BJ (cell line): ENCODE measurements around the gene PARP15. TPM values are rescaled to one million over a fixed set of nuclear protein-coding genes. Genes with fewer than 3 reads are reported as not detected.
"Not testable (repeated sequence)": the region's sequence is repeated elsewhere in the genome, so short reads cannot be mapped to it uniquely, and the experiment has no call there.

Experiments used
- CTCF ChIA-PET: fragments of 350-600 bp; formaldehyde crosslinking; extraction: SDS; loops from one replicate; lab custom pipeline; 2021; ENCODE audit warnings: antibody characterized with exemption, inconsistent platforms; lab: Yijun Ruan, JAX
- POLR2A ChIA-PET: fragments of 300-600 bp; sonication (Branson Sonifier 250); formaldehyde crosslinking; extraction: SDS; loops from one replicate; lab custom pipeline; 2021; ENCODE audit warnings: antibody characterized with exemption; lab: Charles Lee
- DNase-seq: peaks from one replicate; pipeline ENCODE4 v3.0.0-alpha.2; 2011; ENCODE audit warnings: low read depth
- H3K27me3 ChIP-seq: 2 replicates; pipeline ENCODE4 v1.6.0; 2011; ENCODE audit warnings: low read length; ENCODE audit not compliant: control insufficient read depth, insufficient read depth
- H3K36me3 ChIP-seq: 2 replicates; pipeline ENCODE4 v1.5.1; 2011; ENCODE audit warnings: low read length; ENCODE audit not compliant: control insufficient read depth, insufficient read depth
- H3K4me3 ChIP-seq: 2 replicates; pipeline ENCODE4 v1.5.1; 2011; ENCODE audit warnings: low read depth, mild to moderate bottlenecking, control low read depth, low read length
- polyA plus RNA-seq: library from polyadenylated mRNA; depleted of rRNA; stranded (reverse); fragments of >200 nt; gene quantifications from 2 replicates; pipeline ENCODE4 v1.2.3, GENCODE V29; 2011
- TF ChIP-seq, protein P1 (sequence below): IDR thresholded peaks from 2 replicates; pipeline ENCODE4 v1.5.1; 2011; ENCODE audit warnings: low read depth, mild to moderate bottlenecking, control low read depth, inconsistent platforms, low read length, moderate library complexity; ENCODE audit not compliant: insufficient read depth

PARP15 gene
- polyA plus RNA-seq, 1 experiment: 0.05 TPM

- TF ChIP-seq, protein P1, sequence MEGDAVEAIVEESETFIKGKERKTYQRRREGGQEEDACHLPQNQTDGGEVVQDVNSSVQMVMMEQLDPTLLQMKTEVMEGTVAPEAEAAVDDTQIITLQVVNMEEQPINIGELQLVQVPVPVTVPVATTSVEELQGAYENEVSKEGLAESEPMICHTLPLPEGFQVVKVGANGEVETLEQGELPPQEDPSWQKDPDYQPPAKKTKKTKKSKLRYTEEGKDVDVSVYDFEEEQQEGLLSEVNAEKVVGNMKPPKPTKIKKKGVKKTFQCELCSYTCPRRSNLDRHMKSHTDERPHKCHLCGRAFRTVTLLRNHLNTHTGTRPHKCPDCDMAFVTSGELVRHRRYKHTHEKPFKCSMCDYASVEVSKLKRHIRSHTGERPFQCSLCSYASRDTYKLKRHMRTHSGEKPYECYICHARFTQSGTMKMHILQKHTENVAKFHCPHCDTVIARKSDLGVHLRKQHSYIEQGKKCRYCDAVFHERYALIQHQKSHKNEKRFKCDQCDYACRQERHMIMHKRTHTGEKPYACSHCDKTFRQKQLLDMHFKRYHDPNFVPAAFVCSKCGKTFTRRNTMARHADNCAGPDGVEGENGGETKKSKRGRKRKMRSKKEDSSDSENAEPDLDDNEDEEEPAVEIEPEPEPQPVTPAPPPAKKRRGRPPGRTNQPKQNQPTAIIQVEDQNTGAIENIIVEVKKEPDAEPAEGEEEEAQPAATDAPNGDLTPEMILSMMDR: peak; percentile 60
- H3K27me3 ChIP-seq: no peaks in the 10 kb centered on the region
- H3K4me3 ChIP-seq: no peak overlapping the region
- no peak for DNase-seq
- ChIA-PET CTCF (interaction anchor here (1.0 to 7.3 kb wide), 5 partner anchors 42 to 383 kb away, joined by 3 to 78 read pairs (median 3); partner anchors contain the start of gene PARP14), POLR2A (no interaction called here)
- H3K36me3 ChIP-seq: peaks cover 2% of the 10 kb centered on the region
These were observed 16.8 kb upstream of the PARP15 start for GRCh38 chr3:122560680-122561079.

DNA sequence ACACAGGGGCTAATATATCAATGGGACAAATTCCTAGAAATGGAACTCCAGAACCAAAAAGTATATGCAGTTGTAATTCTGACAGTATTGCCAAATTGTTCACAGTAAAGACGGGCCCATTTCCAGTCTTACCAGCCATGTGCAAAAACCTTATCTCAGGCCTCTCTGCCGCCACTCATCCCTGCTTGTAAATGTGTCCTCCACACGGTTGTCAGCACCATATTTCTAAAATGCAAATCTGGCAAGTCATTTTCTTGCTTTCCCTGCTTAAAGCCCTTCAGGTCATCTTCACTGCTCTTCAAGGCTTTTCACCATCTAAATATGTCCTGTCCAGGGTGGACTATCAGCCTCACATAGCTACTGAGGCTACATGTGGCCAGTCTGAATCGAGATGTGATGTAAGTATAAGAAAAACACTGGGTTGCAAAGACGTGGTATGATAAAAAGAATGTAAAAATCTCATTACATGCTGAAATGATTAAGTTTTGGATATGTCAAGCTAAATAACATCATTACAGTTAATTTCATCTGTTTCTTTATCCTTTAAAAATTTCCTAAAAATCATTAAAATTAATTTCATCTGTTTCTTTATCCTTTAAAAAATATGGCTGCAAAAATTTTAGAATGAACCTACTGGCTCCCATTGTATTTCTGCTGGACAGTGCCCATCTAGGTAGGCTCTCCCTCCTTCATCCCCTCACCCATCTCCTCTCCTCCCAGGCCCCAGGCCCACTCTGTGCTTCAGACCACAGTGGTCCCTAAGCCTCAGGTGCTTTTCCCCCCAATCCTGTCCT, 14.3 kb upstream of the PARP15 start:
- CTCF ChIA-PET: interaction anchor here (1.1 to 7.3 kb wide), 2 partner anchors 116 to 123 kb away, joined by 3 to 78 read pairs; partner anchors contain the start of gene PARP14
- H3K36me3 ChIP-seq: peaks cover 3% of the 10 kb centered on the region; the same call in 1 of the 2 replicates
- no peak for DNase-seq

DNA sequence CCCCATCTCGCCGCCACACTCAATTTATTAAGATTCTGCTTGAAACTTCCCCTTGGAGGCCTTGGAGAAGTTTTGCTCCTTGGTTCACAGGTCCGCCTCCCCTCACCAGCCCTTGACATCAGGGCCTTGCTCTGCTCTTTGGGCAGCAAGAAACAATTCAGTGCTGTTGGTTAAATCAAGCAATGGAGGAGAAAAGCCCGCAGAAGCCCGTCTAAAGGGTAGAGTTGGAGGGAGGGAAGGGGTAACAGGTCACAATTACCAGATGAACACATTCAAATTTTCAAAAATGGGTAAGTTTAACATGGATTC, 13.8 kb upstream of the PARP15 start:
- TF ChIP-seq, protein P1: no peak
- Histone ChIP-seq H3K27me3 (no peaks in the 10 kb centered on the region), H3K4me3 (peak overlapping the region; percentile 85), H3K36me3 (peaks cover 3% of the 10 kb centered on the region; the same call in 1 of the 2 replicates)
- CTCF ChIA-PET: interaction anchor here (1.1 to 7.3 kb wide), 3 partner anchors 115 to 123 kb away, joined by 3 to 78 read pairs (median 15); partner anchors contain the start of gene PARP14
- POLR2A ChIA-PET: no interaction called here
- no peak for DNase-seq

More for the DNA sequence above, 14.3 kb upstream of the PARP15 start:
- TF ChIP-seq, protein P1: no peak
- no peaks in the 10 kb centered on the region for H3K27me3 ChIP-seq
- POLR2A ChIA-PET: no interaction called here
- peak overlapping the region; percentile 85 for H3K4me3 ChIP-seq

DNA sequence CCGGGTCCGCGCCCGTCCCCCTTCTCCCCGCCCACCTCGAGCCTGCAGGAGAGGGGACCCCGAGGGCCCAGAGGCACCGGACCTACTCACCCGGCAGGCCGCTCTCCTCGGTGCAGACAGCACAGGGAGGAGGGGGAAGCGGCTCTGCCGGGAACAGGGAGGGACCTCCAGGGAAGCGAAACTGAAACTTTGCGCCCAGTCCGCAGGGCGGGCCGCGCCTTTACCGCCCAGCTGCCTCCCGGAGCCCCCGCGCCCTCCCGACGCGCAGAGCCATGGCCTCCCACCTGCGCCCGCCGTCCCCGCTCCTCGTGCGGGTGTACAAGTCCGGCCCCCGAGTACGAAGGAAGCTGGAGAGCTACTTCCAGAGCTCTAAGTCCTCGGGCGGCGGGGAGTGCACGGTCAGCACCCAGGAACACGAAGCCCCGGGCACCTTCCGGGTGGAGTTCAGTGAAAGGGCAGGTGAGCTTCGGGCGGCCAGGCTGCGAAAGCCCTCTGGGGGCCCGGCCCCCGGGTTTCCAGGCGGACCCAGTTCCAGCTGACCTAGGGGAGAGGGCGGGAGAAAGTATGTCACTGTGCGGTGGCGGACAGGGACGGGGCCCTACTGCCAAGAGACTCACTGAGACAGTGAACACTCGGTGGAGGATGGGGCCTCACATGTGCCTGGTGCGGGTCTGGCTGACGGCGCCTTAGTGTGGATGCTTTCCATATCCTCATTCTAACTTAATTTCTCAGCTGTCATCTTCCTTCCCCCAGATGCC, 13.1 kb upstream of the PARP15 start, which contains the start of the genes DTX3L and PARP9:
Gene DTX3L, plus strand, starts transcription at position 184 of the 758 bp plus-strand sequence. Its CDS starts 89 bp downstream, at position 273.
Gene PARP9, minus strand, starts transcription at position 146 of the 758 bp plus-strand sequence. CDS start 4,680 bp downstream, outside the sequence.
- POLR2A ChIA-PET: no interaction called here
- peaks cover 3% of the 10 kb centered on the region; the same call in 1 of the 2 replicates for H3K36me3 ChIP-seq
- peak within 1 kb of the TSS; percentile 85 for H3K4me3 ChIP-seq
- TF ChIP-seq, protein P1: no peak
- CTCF ChIA-PET: interaction anchor here (1.3 to 2.2 kb wide), 2 partner anchors 115 to 1018 kb away, joined by 3 to 15 read pairs; partner anchors contain the start of gene PARP14
- DNase-seq: no peak
- H3K27me3 ChIP-seq: no peaks in the 10 kb centered on the region

GRCh38 chr3:122568131-122568530, 9.3 kb upstream of the PARP15 start:
- CTCF ChIA-PET, H3K4me3 ChIP-seq, POLR2A ChIA-PET, DNase-seq, H3K27me3 ChIP-seq, H3K36me3 ChIP-seq: not testable (repeated sequence)
